ENCODE results near the gene TSPO2.

Gene TSPO2

DNA sequence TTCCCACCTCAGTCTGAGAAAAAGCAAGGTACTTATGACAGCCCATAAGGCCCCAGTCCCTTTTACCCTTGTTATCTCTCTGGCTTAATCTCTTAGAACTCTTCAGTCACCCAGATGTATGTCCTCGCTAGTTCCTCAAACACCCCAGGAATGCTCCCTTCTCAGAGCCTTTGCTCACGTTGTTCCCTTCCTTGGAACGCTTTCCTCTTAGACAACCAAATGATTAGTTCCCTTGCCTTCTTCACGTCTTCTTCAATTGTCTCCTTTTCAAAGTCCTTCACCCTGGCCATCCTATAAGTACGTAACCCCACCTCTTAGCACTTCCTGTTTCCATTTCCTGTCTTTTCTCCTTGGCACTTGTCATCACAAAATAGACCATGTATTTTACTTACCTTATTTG, 9.6 kb downstream of the TSPO2 start:
- no peak for DNase-seq (ENCODE audit: low read depth)

DNA sequence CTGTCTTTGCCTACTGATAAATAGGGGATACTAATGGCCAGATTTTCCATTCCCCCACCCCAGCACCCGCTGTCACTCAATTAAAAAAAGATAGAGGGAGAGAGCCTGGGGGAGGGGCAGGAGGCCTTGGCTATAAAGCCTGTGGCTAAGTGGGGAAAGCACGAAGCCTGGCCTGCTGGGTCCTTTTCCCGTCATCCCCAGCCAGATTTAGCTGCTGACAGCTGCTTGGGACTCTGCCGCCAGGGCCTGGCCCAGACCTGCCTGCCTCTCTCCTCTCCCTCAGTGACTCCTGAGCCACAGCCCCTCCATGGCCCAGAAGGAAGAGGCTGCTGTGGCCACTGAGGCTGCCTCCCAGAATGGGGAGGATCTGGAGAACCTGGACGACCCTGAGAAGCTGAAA, 10.8 kb downstream of the TSPO2 start, which contains the start of gene APOBEC2:
Gene APOBEC2, plus strand, starts transcription at position 162 of the 400 bp plus-strand sequence. Its CDS starts 146 bp downstream, at position 308.
- DNase-seq (ENCODE audit: low read depth) = no peak

DNA sequence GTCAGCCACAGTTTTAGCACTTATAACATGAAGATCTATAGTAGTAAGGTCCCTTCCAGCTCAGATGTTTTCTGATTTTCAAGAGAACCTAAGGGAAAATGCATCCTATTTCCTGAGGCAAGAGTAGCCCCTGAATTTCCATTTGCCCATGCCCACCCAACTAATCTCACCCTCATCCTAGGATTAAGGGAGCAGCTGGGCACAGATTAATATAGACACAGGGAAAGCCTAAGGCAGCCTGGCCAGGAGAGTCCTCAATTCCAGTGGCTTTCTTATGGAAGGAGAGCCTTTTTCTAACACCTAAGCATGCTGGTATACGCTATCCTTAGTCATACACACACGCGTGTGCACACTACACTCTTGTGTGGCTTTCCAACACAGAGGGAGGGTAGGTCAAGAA, 12.2 kb downstream of the TSPO2 start:
- no peak for DNase-seq (ENCODE audit: low read depth)

DNA sequence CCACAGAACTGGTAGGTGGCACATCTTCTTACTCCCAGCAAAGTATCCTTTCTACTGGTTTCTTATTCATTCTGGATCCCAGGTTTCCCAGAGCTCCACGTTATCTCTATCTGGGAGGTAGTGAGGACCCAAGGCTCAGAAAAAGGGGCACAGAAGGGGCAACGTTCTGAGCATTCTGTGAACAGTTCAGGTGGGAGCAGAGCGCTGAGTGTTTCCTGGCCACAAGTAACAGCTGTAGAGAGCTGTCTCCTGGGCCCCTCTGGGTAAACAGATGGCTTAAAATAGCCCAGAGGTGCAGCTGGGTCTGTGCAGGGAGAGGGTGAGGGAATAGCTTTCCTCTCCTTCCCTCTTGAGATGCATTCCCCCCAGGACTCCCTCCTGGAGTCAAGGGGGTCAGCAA, 12.9 kb downstream of the TSPO2 start:
- no peak for DNase-seq (ENCODE audit: low read depth)

DNA sequence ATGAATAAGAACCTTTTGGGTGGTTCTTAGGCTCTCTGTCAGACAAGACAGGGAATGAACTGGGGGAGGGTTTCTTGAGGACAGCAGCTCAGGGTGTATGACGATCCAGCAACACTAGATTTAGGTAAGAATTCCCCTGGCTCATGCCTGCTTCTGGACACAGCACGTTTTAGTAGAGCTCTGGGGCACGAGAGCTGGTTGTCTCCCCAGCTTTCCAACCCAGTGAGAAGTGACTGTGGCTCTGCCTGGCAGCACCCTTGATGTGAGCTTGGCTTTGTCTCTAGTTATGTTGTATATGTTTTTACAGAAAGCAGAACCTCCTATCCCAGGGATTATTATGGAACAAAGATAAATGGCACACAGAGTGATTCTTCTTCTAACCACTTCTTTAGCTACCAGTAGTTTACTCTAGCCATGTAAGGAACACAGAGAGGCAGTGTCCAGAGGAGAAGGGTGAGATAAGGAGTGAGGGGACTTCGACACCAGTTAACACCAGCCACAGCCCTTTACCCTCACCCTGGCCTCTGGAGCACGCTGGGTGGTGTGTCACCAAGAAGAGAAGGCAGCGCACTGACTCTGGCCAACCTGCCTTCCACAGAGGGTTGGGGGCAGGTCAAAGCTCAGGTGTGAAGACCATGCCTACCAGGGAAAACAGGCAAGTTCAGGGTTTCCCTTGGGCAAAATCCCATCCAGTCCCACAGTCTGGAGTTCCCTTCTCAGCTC, 14.7 kb downstream of the TSPO2 start:
- DNase-seq (ENCODE audit: low read depth) = no peak

DNA sequence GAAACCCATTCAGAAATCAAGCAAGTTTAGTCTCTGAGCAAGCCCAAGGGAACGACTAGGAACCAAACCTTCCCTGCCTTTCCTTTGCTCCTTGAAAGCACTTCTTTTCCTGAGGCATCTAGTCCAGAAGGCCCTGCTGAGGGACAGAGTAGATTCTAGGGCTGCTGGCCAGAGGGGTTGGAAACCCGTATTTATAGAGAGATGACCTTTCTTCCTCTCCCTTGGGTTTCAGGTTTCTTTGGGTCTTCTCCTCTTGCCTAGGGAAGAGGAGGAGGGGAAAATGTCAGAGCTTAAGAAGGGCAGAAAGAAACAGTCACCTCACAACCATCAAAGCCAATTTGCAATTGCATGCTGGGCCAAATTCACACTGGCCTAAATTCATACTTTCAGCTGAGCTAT, 16.5 kb downstream of the TSPO2 start:
- DNase-seq (ENCODE audit: low read depth) = no peak

DNA sequence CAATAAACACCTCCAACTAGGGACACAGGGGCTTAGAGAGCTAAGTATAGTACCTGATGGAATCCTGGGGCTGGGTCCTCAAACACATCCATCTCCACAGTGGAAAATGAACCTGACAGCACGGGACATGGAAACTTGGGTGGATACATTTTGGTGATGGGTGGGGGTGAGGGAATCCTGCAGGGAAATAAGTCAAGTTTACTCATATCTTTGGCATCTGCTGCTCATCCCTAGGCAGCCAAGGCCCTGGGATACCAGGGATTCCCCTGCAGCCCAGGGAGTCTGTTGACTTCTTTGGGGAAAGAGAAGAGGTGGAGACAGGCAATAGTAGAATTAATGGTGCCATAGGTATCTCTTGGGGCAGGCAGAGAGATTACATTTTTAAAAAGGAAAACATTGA, 17.3 kb downstream of the TSPO2 start:
- no peak for DNase-seq (ENCODE audit: low read depth)

DNA sequence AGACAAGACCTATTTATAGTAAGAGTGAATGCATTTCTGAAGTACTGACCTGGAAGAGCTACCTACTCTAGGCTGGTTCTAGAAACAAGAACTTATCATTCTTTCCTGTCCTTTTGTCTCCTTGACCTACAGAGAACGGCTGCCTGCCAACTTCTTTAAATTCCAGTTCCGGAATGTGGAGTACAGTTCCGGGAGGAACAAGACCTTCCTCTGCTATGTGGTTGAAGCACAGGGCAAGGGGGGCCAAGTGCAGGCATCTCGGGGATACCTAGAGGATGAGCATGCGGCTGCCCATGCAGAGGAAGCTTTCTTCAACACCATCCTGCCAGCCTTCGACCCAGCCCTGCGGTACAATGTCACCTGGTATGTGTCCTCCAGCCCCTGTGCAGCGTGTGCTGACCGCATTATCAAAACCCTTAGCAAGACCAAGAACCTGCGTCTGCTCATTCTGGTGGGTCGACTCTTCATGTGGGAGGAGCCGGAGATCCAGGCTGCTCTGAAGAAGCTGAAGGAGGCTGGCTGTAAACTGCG, 19.0 kb downstream of the TSPO2 start:
- no peak for DNase-seq (ENCODE audit: low read depth)

DNA sequence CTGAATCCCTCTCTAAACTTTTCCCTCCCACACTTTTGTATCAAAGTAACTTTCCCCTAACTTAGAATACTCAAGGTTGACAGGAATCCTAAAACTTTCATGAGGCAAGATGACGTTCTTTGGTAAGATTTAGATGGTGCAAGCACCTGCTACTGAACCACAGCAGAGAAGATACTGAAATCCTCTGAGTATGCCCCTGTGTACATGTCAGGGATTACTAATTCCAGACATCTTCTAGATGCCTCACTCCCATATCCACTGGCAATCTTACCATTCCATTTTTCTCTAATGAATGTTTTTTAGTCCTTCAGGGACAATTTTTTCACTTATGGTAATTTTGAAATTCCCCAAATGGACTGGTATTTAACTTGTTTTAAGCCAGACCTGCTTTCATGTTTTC, 19.8 kb downstream of the TSPO2 start:
- DNase-seq (ENCODE audit: low read depth) = no peak

DNA sequence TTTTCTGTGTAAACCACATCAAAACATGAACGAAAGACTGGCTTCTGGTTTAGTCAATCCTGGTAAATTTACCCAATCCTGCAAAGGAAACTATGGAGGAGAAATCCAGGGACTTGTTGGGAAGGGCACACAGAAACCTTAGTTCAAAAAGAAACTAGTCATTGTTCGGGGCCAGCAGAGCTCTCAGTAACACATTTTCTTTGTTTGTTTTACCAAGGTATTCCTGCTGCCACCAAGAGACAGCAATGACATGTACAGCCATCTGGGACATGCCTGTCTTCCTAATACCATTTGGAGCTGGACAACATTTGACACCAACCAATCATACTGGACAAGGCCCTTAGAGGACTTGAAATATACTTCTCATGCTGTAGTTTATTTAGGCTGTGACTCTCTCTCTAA, 21.6 kb downstream of the TSPO2 start:
- no peak for DNase-seq (ENCODE audit: low read depth)

DNA sequence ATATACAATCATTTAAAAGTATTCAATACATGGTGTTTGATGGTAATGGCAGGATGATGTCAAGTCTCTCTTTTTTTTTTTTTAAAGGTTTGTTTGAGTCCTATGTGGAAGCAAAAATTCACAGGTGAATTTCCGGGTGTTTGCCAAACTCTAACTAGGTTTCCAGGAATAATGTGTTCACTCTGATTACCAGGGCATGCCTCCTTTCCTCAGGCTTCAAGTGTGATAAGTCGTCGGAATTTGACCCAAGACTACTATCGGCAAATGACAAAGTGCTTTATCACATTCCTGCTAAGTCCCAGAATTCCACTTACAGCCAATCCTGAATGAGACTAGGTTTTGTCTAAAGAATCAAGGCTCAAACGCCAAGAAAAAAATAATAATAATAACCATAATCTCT, 22.6 kb downstream of the TSPO2 start:
- DNase-seq (ENCODE audit: low read depth) = no peak

DNA sequence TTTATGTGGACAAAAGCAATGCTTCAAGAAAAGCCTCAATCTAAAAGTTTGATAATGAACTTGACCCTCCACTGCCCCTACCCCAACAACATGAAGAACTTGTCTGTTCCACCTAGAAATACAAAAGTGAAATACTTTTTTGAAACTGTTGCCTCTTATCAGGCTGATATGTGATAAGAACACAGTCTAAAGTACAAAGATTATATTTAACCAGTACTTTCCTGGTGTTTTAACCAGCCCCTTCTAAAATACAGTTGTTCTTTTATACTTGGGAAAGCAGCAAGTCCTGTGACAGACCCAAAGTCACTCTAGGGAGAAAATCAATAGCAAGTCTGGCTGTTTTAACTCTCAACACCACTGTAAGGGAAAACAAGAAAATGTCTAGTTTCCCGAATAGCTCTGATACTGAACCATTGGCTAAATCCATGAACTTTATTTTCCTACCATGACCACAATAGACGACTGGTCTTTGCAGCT, 23.3 kb downstream of the TSPO2 start:
- no peak for DNase-seq (ENCODE audit: low read depth)

DNA sequence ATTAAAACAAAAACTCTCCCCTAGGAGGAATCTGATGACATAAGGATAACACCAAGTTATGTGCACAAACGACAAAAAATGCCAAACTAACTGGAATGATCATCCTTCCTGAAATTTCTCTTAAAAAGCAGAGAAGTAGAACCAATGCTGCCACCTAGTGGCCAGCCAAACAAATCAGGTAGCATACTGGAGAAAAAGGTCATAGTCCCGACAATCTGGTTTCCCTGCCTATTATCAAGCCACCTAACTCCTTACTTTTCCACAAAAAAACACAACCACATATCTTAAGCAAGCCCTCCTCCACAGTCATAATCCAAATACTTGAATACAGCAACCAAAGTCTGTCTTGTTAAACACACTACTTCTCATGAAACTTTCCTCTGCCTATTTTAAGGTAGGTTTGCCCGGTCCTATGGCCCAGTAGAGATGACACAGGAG, 24.6 kb downstream of the TSPO2 start:
- peak; percentile 38 for DNase-seq (ENCODE audit: low read depth)

DNA sequence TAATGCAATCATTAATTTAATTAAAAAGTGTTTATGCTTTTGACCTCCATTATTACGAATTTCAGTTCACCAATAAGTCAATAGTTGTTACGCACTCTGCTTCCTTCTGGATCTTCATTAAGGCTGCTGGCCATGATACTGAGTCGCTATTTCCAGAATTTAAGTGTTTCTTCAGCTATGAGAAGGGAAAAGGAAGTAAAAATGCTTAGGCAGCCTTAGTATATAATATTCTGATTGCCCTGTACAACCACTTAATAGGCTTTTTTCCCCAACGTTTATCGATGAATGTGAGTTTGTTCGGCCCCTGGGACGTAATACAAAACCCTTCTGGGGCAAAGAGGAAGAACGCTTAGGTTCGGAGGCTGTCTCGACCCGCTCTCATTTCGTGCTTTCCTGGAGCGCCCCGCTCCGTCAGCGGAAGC, 29.2 kb downstream of the TSPO2 start:
- no peak for DNase-seq (ENCODE audit: low read depth)

DNA sequence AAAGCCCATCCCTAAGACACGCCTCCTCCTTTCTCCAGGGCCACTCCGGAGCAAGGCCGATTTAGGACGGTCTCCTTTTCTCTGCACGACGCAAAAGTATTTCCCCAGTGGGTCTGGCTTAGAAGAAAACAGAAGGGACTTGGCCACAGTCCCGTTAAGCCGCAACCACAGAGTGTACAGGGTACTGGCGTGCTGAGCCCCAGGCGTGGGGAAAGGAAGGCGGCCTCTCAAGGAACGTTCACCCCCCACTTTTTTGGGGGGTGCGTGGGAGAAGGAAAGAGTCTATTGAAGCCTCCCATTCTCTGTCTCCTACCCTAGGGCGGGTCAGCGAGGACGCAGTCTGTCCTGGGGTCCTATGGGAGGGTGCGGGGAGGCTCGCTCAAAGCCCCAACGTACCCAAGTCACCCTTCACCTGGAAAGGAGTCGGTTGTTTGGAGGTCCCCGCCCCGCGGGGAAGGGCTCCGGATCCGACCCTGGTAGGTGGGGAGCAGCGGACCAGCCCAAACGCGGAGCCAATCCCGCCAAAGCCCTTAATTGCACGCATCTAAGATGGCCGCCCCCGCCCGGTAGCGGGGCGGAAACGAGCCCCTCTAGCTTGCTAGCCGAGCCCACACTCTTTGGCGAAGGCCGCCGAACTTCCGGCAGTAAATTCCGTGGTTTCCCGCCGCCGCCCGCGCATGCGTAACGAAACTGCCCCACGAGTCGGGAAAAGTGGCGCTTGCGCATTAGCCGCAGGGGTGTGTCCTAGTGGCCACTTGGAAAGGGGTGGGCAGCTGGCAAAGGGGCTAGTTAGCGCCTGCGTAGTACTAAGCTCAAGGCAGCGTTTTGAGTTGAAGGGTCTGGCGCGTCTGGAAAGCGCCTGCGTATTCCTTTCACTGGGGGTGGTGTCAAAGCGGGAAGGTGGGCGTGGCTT, 29.9 kb downstream of the TSPO2 start, which contains the start of gene OARD1:
Gene OARD1, minus strand, starts transcription at position 434 of the 913 bp plus-strand sequence. CDS start 722 bp downstream, outside the sequence.
- peak; percentile 99 for DNase-seq (ENCODE audit: low read depth)

DNA sequence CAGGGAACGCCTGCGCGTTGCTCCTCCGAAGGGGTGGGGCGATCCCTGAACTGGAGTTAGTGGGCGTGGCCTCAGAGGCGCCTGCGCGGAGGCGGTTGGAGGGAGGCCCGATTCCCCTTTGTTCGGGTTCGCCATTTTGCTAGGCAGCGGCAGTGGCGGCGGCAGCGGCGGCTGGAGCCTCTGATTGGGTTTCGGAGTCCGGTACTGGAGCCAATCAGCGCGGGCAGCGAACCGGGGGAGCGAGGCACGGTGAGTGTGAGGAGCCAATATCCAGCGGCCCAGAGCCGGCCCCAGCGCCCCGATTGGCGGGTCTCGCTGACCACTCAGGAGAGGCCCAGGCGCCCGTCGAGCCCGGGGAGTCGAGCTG, 30.6 kb downstream of the TSPO2 start, which contains the start of gene NFYA:
Gene NFYA, plus strand, starts transcription at position 139 of the 367 bp plus-strand sequence. CDS start 6,116 bp downstream, outside the sequence.
- peak; percentile 100 for DNase-seq (ENCODE audit: low read depth)

DNA sequence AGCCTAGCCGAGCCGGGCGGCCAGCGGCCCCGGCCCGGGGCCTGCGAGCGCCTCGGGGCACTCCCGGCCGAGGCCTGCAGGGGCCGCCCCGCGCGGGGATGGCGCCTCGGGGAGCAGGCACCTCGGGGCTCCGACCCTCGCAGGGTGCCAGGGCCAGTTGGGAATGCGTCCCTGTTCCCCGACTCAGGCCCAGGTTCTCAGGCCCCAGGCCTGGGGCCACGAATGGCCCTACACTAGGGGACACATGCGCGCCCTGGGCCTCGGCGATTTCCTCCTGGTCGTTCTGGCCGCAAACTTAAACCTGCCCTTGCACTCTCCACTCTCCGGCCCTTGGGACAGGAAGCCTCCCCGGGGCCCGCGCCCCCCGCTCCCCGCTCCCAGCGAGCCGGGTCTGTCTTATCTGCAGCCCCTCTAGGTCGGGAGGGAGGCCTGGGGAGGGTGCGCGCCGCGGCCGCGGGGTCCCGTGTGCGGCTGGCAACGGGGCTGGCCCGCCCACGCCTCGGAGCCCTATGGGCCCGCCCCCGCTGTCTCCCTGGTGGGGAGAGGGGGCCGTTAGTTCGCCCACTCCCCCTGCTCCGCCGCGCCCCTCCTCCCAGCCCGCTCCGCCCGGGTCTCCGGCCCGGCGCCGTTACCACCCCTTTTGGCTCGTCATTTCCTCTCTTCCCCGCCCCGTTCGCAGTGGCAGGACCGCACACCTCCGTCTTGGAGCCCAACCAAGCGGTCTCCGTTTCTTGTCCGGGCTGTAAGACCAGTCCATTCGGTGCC, 31.1 kb downstream of the TSPO2 start:
- peak; percentile 73 for DNase-seq (ENCODE audit: low read depth)

DNA sequence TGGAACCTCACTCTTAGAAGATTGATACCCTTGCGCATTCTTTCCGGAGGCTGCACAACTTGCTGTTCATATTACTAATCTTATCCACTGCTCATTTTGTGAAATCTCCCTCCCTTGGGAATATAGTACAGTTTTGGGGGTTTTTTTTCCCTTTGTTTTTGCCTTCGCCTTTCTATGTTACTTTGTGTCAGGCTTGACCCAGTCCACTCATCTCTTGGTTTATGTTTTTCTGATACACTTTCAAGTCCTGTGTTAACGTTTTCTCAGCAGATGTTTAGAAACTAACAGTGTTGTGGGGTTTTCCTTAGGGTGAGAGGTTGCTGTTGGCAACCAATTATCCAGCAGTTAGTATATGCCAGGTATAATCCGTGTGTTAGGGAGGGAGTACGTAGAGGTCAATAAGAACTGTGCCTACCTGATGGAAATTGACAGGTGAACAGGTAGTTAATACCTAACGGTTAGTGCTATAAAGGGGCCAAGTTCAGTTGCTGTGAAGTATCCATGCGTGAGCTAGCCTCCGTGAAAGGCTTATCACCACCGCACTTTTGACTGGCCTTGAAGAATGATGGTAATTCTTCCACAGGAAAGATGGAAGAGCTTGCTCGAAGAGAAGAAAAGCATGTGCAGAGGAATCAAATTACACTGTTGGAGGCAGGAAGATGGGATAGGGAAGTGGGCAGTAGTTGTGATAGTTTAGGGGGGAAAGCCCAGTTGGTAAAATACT, 31.9 kb downstream of the TSPO2 start:
- DNase-seq (ENCODE audit: low read depth) = no peak

DNA sequence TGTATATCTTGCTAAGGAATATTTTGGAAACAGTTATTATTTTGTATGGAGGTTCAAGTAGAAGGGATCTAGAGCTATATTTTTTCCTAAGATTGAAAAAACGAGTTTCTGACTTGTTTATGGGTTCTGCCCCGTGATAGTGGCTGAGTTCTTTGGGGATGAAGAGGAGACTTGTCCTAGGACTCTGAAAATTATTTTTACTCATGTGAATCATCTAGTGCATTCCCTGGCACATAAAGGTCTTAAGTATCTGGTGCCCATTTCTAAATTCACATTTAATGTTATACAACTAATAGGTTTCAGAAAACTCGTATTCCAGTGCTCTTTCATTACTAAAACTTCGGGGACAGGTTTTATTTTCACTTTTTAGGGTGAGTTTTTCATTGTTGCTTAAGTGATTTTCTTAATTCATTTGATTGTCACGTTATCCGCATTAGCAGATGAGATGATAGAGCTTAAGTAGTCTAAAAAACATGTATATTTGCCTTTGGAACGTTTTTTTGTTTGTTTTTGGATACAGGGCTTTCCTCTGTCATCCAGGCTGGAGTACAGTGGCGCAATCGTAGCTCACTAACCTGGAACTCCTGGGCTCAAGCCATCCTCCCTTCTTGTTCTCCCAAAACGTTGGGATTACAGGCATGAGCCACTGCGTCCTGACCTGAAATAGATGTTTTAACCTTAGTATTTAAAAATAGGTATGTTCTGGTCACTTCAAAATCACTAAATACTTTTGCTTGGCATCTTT, 32.6 kb downstream of the TSPO2 start:
- no peak for DNase-seq (ENCODE audit: low read depth)
